Fibroblast of lung (primary cell): ENCODE data around the gene RNASE7. TPM values are rescaled to one million over a fixed set of nuclear protein-coding genes. Genes with fewer than 3 reads are reported as not detected.

Source experiments
- DNase-seq, 2 donors: peaks; one replicate each; pipeline versions ENCODE4 v3.0.0 to v3.0.0-alpha.2; 2010; ENCODE audit warnings: low read depth in 2 of 2
- H2AFZ ChIP-seq: 2 replicates; pipeline ENCODE4 v1.5.1; 2012; ENCODE audit warnings: low read length, control low read depth, inconsistent platforms
- H3K27ac ChIP-seq: 2 replicates; pipeline ENCODE4 v1.5.1; 2011; ENCODE audit warnings: low read length, control low read depth; ENCODE audit not compliant: insufficient read depth
- H3K27me3 ChIP-seq: 2 replicates; pipeline ENCODE4 v1.5.1; 2011; ENCODE audit warnings: mild to moderate bottlenecking, low read length; ENCODE audit not compliant: control insufficient read depth, insufficient read depth
- H3K36me3 ChIP-seq: 2 replicates; pipeline ENCODE4 v1.5.1; 2011; ENCODE audit warnings: low read length; ENCODE audit not compliant: control insufficient read depth, insufficient read depth
- H3K4me1 ChIP-seq: 2 replicates; pipeline ENCODE4 v1.5.1; 2011; ENCODE audit warnings: low read length; ENCODE audit not compliant: control insufficient read depth, insufficient read depth; ENCODE audit errors: extremely low read depth
- H3K4me2 ChIP-seq: 2 replicates; pipeline ENCODE4 v1.5.1; 2011; ENCODE audit warnings: low read length, control low read depth; ENCODE audit not compliant: insufficient read depth; ENCODE audit errors: extremely low read depth
- H3K4me3 ChIP-seq, 4 experiments: fragments of 200-600 bp in 1 of 4; sonication (generic) in 1 of 4; replicated peaks in 1 of 4; 2 replicates each; pipeline ENCODE4 v1.5.1; 2011 to 2016; ENCODE audit warnings: low read length in 4 of 4, low read depth in 3 of 4, mild to moderate bottlenecking in 3 of 4, control low read depth in 2 of 4, inconsistent platforms in 1 of 4, mixed read lengths in 1 of 4; ENCODE audit not compliant: insufficient read depth in 1 of 4; ENCODE audit errors: control extremely low read depth in 1 of 4
- H3K79me2 ChIP-seq: 2 replicates; pipeline ENCODE4 v1.5.1; 2012; ENCODE audit warnings: mild to moderate bottlenecking, low read length, inconsistent platforms; ENCODE audit not compliant: control insufficient read depth, insufficient read depth
- H3K9ac ChIP-seq: 2 replicates; pipeline ENCODE4 v1.5.1; 2011; ENCODE audit warnings: mild to moderate bottlenecking, low read length, control low read depth; ENCODE audit not compliant: insufficient read depth
- H3K9me3 ChIP-seq: 2 replicates; pipeline ENCODE4 v1.5.1; 2012; ENCODE audit warnings: low read depth, low read length; ENCODE audit not compliant: control insufficient read depth, insufficient read depth
- H4K20me1 ChIP-seq: 2 replicates; pipeline ENCODE4 v1.5.1; 2011; ENCODE audit warnings: low read length; ENCODE audit not compliant: control insufficient read depth, insufficient read depth; ENCODE audit errors: extremely low read depth
- EZH2 ChIP-seq: IDR thresholded peaks from 2 replicates; pipeline ENCODE4 v1.5.1; 2012; ENCODE audit warnings: low read length, control low read depth, mild to moderate bottlenecking; ENCODE audit errors: missing control alignments
- polyA plus RNA-seq, 2 donors: library from polyadenylated mRNA; depleted of rRNA in 1 of 2; stranded (reverse) in 1 of 2; unstranded in 1 of 2; fragments of >200 nt; gene quantifications; 2 replicates each; pipeline ENCODE4 v1.2.1, GENCODE V29; 2011 to 2012; ENCODE audit warnings: missing spikeins in 1 of 2
- total RNA-seq: library from RNA; depleted of rRNA; stranded (reverse); fragments of >200 nt; gene quantifications from 2 replicates; pipeline ENCODE4 v1.2.1, GENCODE V29; 2014
- TF ChIP-seq, protein P1 (sequence below), 2 donors: IDR thresholded peaks in 1 of 2; conservative IDR thresholded peaks in 1 of 2; 1 replicate in 1 of 2; 2 replicates in 1 of 2; pipeline ENCODE4 v1.5.1; 2011 to 2012; ENCODE audit warnings: low read length in 2 of 2, control low read depth in 1 of 2, inconsistent platforms in 1 of 2, low read depth in 1 of 2, mild to moderate bottlenecking in 1 of 2

The RNASE7 gene
- total and polyA plus RNA-seq, 2 donors (not counting 1 experiment from before 2014, with no cell fraction given) = not detected

DNA sequence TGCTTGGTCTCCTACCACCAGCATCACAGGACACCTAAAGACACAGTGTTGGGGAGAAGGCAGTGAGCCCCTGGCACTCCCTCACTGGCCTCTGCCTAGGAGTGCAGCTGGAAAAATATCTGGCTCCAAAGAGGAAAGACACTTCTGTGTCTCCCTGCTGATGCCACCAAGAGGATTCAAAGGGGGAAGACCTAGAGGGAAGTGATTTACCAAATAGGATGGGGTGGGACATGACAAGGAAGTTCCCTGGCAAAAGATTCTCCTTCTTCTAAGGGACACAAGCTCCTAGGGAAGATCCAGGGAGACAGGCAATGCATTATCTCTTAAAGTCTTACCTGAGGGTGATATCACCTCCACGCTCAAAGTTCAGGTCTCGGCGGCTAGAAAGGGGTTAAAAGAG, 23.4 kb upstream of the RNASE7 start:
- no peak for DNase-seq

DNA sequence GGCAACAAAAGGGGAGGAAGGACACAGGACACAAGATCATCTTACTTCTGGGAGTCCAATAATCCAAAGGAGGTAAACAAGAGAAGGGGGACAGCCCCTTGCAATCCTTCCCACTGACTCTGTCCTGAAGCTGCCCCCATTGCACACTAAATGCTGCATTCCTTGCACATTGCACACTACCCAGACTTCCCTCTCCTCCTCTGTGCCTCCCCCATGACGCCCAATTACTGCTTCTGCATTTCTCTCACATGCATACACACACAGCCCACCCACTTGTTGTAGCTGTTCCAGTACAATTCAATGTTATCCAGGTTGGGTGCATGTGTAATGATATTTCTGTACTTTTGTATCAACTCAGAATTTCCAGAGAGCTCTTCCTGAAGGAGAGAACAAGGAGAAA, 22.8 kb upstream of the RNASE7 start:
- H3K9ac ChIP-seq = no peak overlapping the region
- H3K4me1 ChIP-seq = no peaks in the 10 kb centered on the region
- no peak overlapping the region for H3K4me2 ChIP-seq
- peaks cover 38% of the 10 kb centered on the region for H3K27me3 ChIP-seq
- no peak for TF ChIP-seq EZH2
- TF ChIP-seq, protein P1, sequence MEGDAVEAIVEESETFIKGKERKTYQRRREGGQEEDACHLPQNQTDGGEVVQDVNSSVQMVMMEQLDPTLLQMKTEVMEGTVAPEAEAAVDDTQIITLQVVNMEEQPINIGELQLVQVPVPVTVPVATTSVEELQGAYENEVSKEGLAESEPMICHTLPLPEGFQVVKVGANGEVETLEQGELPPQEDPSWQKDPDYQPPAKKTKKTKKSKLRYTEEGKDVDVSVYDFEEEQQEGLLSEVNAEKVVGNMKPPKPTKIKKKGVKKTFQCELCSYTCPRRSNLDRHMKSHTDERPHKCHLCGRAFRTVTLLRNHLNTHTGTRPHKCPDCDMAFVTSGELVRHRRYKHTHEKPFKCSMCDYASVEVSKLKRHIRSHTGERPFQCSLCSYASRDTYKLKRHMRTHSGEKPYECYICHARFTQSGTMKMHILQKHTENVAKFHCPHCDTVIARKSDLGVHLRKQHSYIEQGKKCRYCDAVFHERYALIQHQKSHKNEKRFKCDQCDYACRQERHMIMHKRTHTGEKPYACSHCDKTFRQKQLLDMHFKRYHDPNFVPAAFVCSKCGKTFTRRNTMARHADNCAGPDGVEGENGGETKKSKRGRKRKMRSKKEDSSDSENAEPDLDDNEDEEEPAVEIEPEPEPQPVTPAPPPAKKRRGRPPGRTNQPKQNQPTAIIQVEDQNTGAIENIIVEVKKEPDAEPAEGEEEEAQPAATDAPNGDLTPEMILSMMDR (conservative IDR thresholded peaks at IDR 0.05 in 1 of 2, IDR thresholded peaks at IDR 0.05 in 1 of 2; ENCODE audit: low read depth in 1 of 2, low read length in 2 of 2) = no peak
- H3K36me3 ChIP-seq = no peaks in the 10 kb centered on the region
- no peaks in the 10 kb centered on the region for H4K20me1 ChIP-seq
- DNase-seq = peak in 1 of 2 donors; percentile 18
- no peaks in the 10 kb centered on the region for H3K9me3 ChIP-seq
- no peaks in the 10 kb centered on the region for H3K79me2 ChIP-seq
- H3K27ac ChIP-seq = no peak overlapping the region
- H2AFZ ChIP-seq = no peak overlapping the region
- H3K4me3 ChIP-seq = no peak overlapping the region

More for the DNA sequence above, 23.4 kb upstream of the RNASE7 start:
- H3K9me3 ChIP-seq = no peaks in the 10 kb centered on the region
- H3K36me3 ChIP-seq = no peaks in the 10 kb centered on the region
- H3K4me2 ChIP-seq = no peak overlapping the region
- H2AFZ ChIP-seq = no peak overlapping the region
- H3K27ac ChIP-seq = no peak overlapping the region
- H3K4me3 ChIP-seq = no peak overlapping the region
- TF ChIP-seq EZH2 = no peak
- TF ChIP-seq, protein P1 (conservative IDR thresholded peaks at IDR 0.05 in 1 of 2, IDR thresholded peaks at IDR 0.05 in 1 of 2; ENCODE audit: low read depth in 1 of 2, low read length in 2 of 2) = no peak
- no peaks in the 10 kb centered on the region for H4K20me1 ChIP-seq
- H3K4me1 ChIP-seq = no peaks in the 10 kb centered on the region
- H3K79me2 ChIP-seq = no peaks in the 10 kb centered on the region
- no peak overlapping the region for H3K9ac ChIP-seq
- H3K27me3 ChIP-seq = peaks cover 32% of the 10 kb centered on the region

DNA sequence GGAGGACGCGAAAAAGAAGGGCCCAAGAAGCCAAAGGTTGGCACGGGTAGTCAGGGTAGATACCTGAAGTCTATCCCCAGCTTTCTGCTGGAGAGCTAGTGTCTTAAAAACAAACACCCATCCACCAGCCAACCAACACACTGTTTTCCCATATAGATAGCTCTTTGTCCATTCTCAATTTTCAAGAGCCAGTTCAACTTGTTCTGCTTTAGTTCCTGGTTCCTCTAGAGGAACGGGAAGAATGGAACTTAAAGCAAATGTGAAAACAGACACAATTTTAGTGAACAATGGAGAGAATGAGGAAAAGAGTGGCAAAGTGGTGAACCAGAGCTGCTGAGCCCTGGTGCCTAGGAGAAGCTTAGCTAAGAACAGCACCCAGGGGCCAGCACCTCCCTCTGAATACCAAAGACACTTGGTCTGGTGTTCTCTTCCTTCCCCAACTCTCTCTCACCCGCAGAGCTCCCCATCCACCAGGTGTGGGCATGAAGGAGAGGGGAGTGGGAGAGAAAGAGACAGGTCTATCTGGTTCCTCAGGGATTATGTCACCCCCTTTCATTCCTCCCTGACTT, 21.1 kb upstream of the RNASE7 start:
- H3K27me3 ChIP-seq = peaks cover 48% of the 10 kb centered on the region
- no peak overlapping the region for H3K4me2 ChIP-seq
- H3K4me3 ChIP-seq = no peak overlapping the region
- no peak overlapping the region for H3K27ac ChIP-seq
- no peak for TF ChIP-seq EZH2
- TF ChIP-seq, protein P1 (conservative IDR thresholded peaks at IDR 0.05 in 1 of 2, IDR thresholded peaks at IDR 0.05 in 1 of 2; ENCODE audit: low read depth in 1 of 2, low read length in 2 of 2) = no peak
- no peak overlapping the region for H2AFZ ChIP-seq
- no peaks in the 10 kb centered on the region for H4K20me1 ChIP-seq
- no peaks in the 10 kb centered on the region for H3K79me2 ChIP-seq
- no peak for DNase-seq
- no peaks in the 10 kb centered on the region for H3K9me3 ChIP-seq
- no peaks in the 10 kb centered on the region for H3K36me3 ChIP-seq
- no peaks in the 10 kb centered on the region for H3K4me1 ChIP-seq
- no peak overlapping the region for H3K9ac ChIP-seq
